Tibial artery (tissue), 4 donors: ENCODE measurements around the gene UNCX.

ENCODE experiments used
- DNase-seq, 2 donors: peaks; one replicate each; pipeline ENCODE4 v3.0.0-alpha.2; 2019
- H3K27ac ChIP-seq, 2 donors: fragments of 200-600 bp; sonication (generic) in 1 of 2; 1 replicate in 1 of 2; 2 replicates in 1 of 2; pipeline ENCODE4 v1.5.1; 2018 to 2019; ENCODE audit warnings: mild to moderate bottlenecking in 1 of 2
- H3K27me3 ChIP-seq, 2 donors: fragments of 200-600 bp; sonication (generic) in 1 of 2; one replicate each; pipeline versions ENCODE4 v1.5.1 to v1.6.0; 2016 to 2019
- H3K36me3 ChIP-seq, 3 donors: fragments of 200-600 bp; sonication (generic) in 2 of 3; one replicate each; pipeline ENCODE4 v1.5.1; 2016 to 2019; ENCODE audit warnings: mild to moderate bottlenecking in 2 of 3
- H3K4me1 ChIP-seq, 4 donors: fragments of 200-600 bp; sonication (generic) in 2 of 4; 1 replicate in 3 of 4; 2 replicates in 1 of 4; pipeline ENCODE4 v1.5.1; 2016 to 2019
- H3K4me3 ChIP-seq, 2 donors: fragments of 200-600 bp; sonication (generic) in 1 of 2; 1 replicate in 1 of 2; 2 replicates in 1 of 2; pipeline ENCODE4 v1.5.1; 2018 to 2019; ENCODE audit warnings: mild to moderate bottlenecking in 2 of 2
- H3K9me3 ChIP-seq, 3 donors: fragments of 200-600 bp; sonication (generic) in 1 of 3; one replicate each; pipeline ENCODE4 v1.5.1; 2016 to 2019
- CTCF ChIP-seq, 2 experiments: fragments of 200-600 bp in 1 of 2; fragments of 450-650 bp in 1 of 2; IDR thresholded peaks; one replicate each; pipeline ENCODE4 v1.5.1; 2017 to 2019; ENCODE audit warnings: antibody characterized with exemption in 2 of 2, mild to moderate bottlenecking in 1 of 2, moderate library complexity in 1 of 2
- intact Hi-C: fragments of 100-400 bp; cut with DNase I; formaldehyde crosslinking; loops from one replicate; pipeline ENCODE4 v1.15.0; 2023; ENCODE audit warnings: low total_unique reads

The UNCX gene

GRCh38 chr7:1267016-1267900 lies 34.6 kb downstream of the UNCX start:
- H3K36me3 ChIP-seq = no peaks in the 10 kb centered on the region
- no peaks in the 10 kb centered on the region for H3K4me1 ChIP-seq
- intact Hi-C loops = no loop called here
- H3K9me3 ChIP-seq = no peaks in the 10 kb centered on the region
- H3K27ac ChIP-seq = no peak overlapping the region
- peaks cover 0 to 84% of the 10 kb centered on the region in 2 donors for H3K27me3 ChIP-seq
- DNase-seq = no peak
- TF ChIP-seq CTCF (IDR thresholded peaks at IDR 0.05) = no peak
- no peak overlapping the region for H3K4me3 ChIP-seq

- H3K4me1 ChIP-seq = no peaks in the 10 kb centered on the region
- DNase-seq = no peak
- H3K9me3 ChIP-seq = no peaks in the 10 kb centered on the region
- no peak overlapping the region for H3K4me3 ChIP-seq
- intact Hi-C loops = no loop called here
- peaks cover 0 to 77% of the 10 kb centered on the region in 2 donors for H3K27me3 ChIP-seq
- H3K36me3 ChIP-seq = no peaks in the 10 kb centered on the region
- H3K27ac ChIP-seq = no peak overlapping the region
- no peak for TF ChIP-seq CTCF (IDR thresholded peaks at IDR 0.05)
Observed at GRCh38 chr7:1268076-1268815, 35.6 kb downstream of the UNCX start.

- no peaks in the 10 kb centered on the region for H3K4me1 ChIP-seq
- no peak for DNase-seq
- no peak overlapping the region for H3K27ac ChIP-seq
- H3K9me3 ChIP-seq = no peaks in the 10 kb centered on the region
- peaks cover 0 to 71% of the 10 kb centered on the region in 2 donors for H3K27me3 ChIP-seq
- H3K36me3 ChIP-seq = no peaks in the 10 kb centered on the region
- intact Hi-C loops = no loop called here
- TF ChIP-seq CTCF (IDR thresholded peaks at IDR 0.05) = no peak
- no peak overlapping the region for H3K4me3 ChIP-seq
Observed at GRCh38 chr7:1268866-1269265, 36.2 kb downstream of the UNCX start.

GRCh38 chr7:1269336-1269890 lies 36.7 kb downstream of the UNCX start:
- Histone ChIP-seq H3K9me3 (no peaks in the 10 kb centered on the region), H3K4me1 (no peaks in the 10 kb centered on the region), H3K27me3 (peaks cover 0 to 70% of the 10 kb centered on the region in 2 donors), H3K36me3 (no peaks in the 10 kb centered on the region), H3K4me3 (no peak overlapping the region), H3K27ac (no peak overlapping the region)
- intact Hi-C loops = no loop called here
- no peak for DNase-seq
- TF ChIP-seq CTCF (IDR thresholded peaks at IDR 0.05) = no peak

- intact Hi-C loops = no loop called here
- Histone ChIP-seq H3K4me1 (no peaks in the 10 kb centered on the region), H3K27me3 (peaks cover 0 to 70% of the 10 kb centered on the region in 2 donors), H3K4me3 (no peak overlapping the region), H3K9me3 (no peaks in the 10 kb centered on the region), H3K36me3 (no peaks in the 10 kb centered on the region), H3K27ac (no peak overlapping the region)
- no peak for TF ChIP-seq CTCF (IDR thresholded peaks at IDR 0.05)
- no peak for DNase-seq
Observed at GRCh38 chr7:1270181-1270580, 37.5 kb downstream of the UNCX start.
